Aorta (tissue), 5 donors: Measurements from ENCODE around the gene NR6A1. TPM values are rescaled to one million over a fixed set of nuclear protein-coding genes. Genes with fewer than 3 reads are reported as not detected.

Experiments used
- ATAC-seq: fragments of 200-7000 bp; cut with Tn5 transposase; one replicate; pipeline ENCODE4 v1.9.1; 2022; ENCODE audit warnings: moderate library complexity; ENCODE audit not compliant: low FRiP score
- DNase-seq, 2 donors: peaks; one replicate each; pipeline ENCODE4 v3.0.0-alpha.2; 2020
- H3K27ac ChIP-seq, 2 donors: one replicate each; pipeline ENCODE4 v1.5.1; 2013; ENCODE audit warnings: low read length in 2 of 2, mild to moderate bottlenecking in 2 of 2, moderate library complexity in 2 of 2, control low read depth in 1 of 2, inconsistent platforms in 1 of 2, low read depth in 1 of 2
- H3K27me3 ChIP-seq, 2 donors: one replicate each; pipeline ENCODE4 v1.6.1; 2013; ENCODE audit warnings: control low read depth in 1 of 2, low read length in 1 of 2, mild to moderate bottlenecking in 1 of 2, moderate library complexity in 1 of 2; ENCODE audit not compliant: insufficient read depth in 2 of 2, control insufficient read depth in 1 of 2
- H3K36me3 ChIP-seq, 2 donors: one replicate each; pipeline ENCODE4 v1.6.1; 2013; ENCODE audit warnings: control low read depth in 1 of 2, low read length in 1 of 2, mild to moderate bottlenecking in 1 of 2; ENCODE audit not compliant: insufficient read depth in 2 of 2, control insufficient read depth in 1 of 2
- H3K4me1 ChIP-seq, 2 donors: one replicate each; pipeline ENCODE4 v1.6.1; 2013; ENCODE audit warnings: low read length in 2 of 2, control low read depth in 1 of 2, mild to moderate bottlenecking in 1 of 2, moderate library complexity in 1 of 2; ENCODE audit not compliant: insufficient read depth in 2 of 2, control insufficient read depth in 1 of 2
- H3K4me3 ChIP-seq, 2 donors: one replicate each; pipeline ENCODE4 v1.5.1; 2013; ENCODE audit warnings: low read length in 2 of 2, control low read depth in 1 of 2, mild to moderate bottlenecking in 1 of 2
- H3K9me3 ChIP-seq: one replicate; pipeline ENCODE4 v1.6.1; 2013; ENCODE audit warnings: mild to moderate bottlenecking, low read length; ENCODE audit not compliant: control insufficient read depth
- WGBS, 2 donors: extraction: QIAGEN DNeasy Blood & Tissue Kit; methylation state at CpG; one replicate each; pipeline ENCODE4 v1.1.7; 2013; 5-methylcytosine and 5-hydroxymethylcytosine counted together
- intact Hi-C, 2 donors: fragments of 100-400 bp; cut with DNase I; formaldehyde crosslinking; loops; one replicate each; pipeline versions ENCODE4 v1.14.2 to v1.15.0; 2022
- polyA plus RNA-seq, 2 donors: library from polyadenylated mRNA; stranded (reverse); fragments of 200-250 nt; gene quantifications; one replicate each; pipeline ENCODE4 v1.2.3, GENCODE V29; 2013
- total RNA-seq, 2 donors: library from RNA; stranded (reverse); fragmentation: NEBNext Ultra II Directional; extraction: Animal tissue kit (Norgen Biotek cat#: 25700); gene quantifications; one replicate each; pipeline ENCODE4 v1.2.1, GENCODE V29; 2021
- donor health status: healthy with polysubstance abuse.
- donor health status: Bipolar disorder and iron deficiency.
- donor health status: DM: no; HTN: no; CAD: no.
- donor health status: DM: no; HTN: no; CAD: no.
- donor health status: DM: yes; HTN: yes; CAD: no.

NR6A1 gene
- total and polyA plus RNA-seq, 4 donors: 0.26 to 1.6 (median 0.46) TPM

GRCh38 chr9:124733964-124734740 lies 37.0 kb downstream of the NR6A1 start:
- intact Hi-C loops: no loop called here
- no peaks in the 10 kb centered on the region for H3K9me3 ChIP-seq
- H3K27me3 ChIP-seq: no peaks in the 10 kb centered on the region
- no peak overlapping the region for H3K4me3 ChIP-seq
- H3K36me3 ChIP-seq: no peaks in the 10 kb centered on the region
- WGBS, 2 donors: 85 to 87% methylated on average over 14 of the region's 14 CpGs
- no peaks in the 10 kb centered on the region for H3K4me1 ChIP-seq
- no peak overlapping the region for H3K27ac ChIP-seq
- DNase-seq (no peak), ATAC-seq (no peak)

GRCh38 chr9:124730772-124731171 lies 40.3 kb downstream of the NR6A1 start:
- no peak overlapping the region for H3K4me3 ChIP-seq
- intact Hi-C loops: no loop called here
- DNase-seq (no peak), ATAC-seq (no peak)
- H3K4me1 ChIP-seq: no peaks in the 10 kb centered on the region
- H3K9me3 ChIP-seq: no peaks in the 10 kb centered on the region
- no peak overlapping the region for H3K27ac ChIP-seq
- no peaks in the 10 kb centered on the region for H3K36me3 ChIP-seq
- WGBS, 2 donors: 95 to 100% methylated on average over 2 of the region's 2 CpGs
- no peaks in the 10 kb centered on the region for H3K27me3 ChIP-seq

DNA sequence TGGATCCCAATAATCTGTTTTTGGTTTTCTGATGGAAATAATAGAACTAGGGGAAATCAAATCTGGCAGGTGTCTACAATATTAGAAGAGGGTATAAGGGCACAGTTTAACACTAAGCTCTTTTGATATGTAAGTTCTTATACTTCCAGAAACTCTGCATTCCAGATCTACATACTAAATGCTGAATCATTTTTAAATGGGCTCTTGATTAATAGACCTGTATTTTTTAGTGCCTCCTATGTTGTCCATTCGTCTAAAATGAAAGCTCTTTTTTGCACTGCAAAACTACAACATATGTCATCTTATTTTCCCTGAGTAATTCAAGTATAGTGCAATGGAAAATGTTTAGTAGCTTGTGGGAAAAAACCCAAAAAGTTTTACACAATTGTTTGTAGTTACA lies 44.2 kb downstream of the NR6A1 start:
- Histone ChIP-seq H3K9me3 (no peaks in the 10 kb centered on the region), H3K36me3 (no peaks in the 10 kb centered on the region), H3K4me3 (no peak overlapping the region), H3K4me1 (no peaks in the 10 kb centered on the region), H3K27me3 (no peaks in the 10 kb centered on the region), H3K27ac (no peak overlapping the region)
- intact Hi-C loops: no loop called here
- ATAC-seq (no peak), DNase-seq (no peak)
- 50 to 58% methylated on average over 1 of the region's 1 CpG for WGBS, 2 donors

- H3K4me3 ChIP-seq: no peak overlapping the region
- no peaks in the 10 kb centered on the region for H3K36me3 ChIP-seq
- H3K4me1 ChIP-seq: no peaks in the 10 kb centered on the region
- no peaks in the 10 kb centered on the region for H3K27me3 ChIP-seq
- no peak for ATAC-seq
- H3K9me3 ChIP-seq: no peaks in the 10 kb centered on the region
- no peak overlapping the region for H3K27ac ChIP-seq
- DNase-seq: no peak
- intact Hi-C loops: no loop called here
- 85 to 89% methylated on average over 5 of the region's 5 CpGs for WGBS, 2 donors
Measured at GRCh38 chr9:124725068-124725452, 46.1 kb downstream of the NR6A1 start.

- Histone ChIP-seq H3K27ac (no peak overlapping the region), H3K27me3 (no peaks in the 10 kb centered on the region), H3K4me3 (no peak overlapping the region), H3K9me3 (no peaks in the 10 kb centered on the region), H3K36me3 (no peaks in the 10 kb centered on the region), H3K4me1 (no peaks in the 10 kb centered on the region)
- WGBS, 2 donors: 70 to 72% methylated on average over 3 of the region's 3 CpGs
- ATAC-seq (no peak), DNase-seq (no peak)
- intact Hi-C loops: no loop called here
Measured at GRCh38 chr9:124724415-124725067, 46.6 kb downstream of the NR6A1 start.

- DNase-seq (no peak), ATAC-seq (no peak)
- intact Hi-C loops: no loop called here
- Histone ChIP-seq H3K9me3 (no peaks in the 10 kb centered on the region), H3K4me3 (no peak overlapping the region), H3K27me3 (no peaks in the 10 kb centered on the region), H3K4me1 (no peaks in the 10 kb centered on the region), H3K36me3 (no peaks in the 10 kb centered on the region), H3K27ac (no peak overlapping the region)
- 78 to 84% methylated on average over 2 of the region's 2 CpGs for WGBS, 2 donors
Measured at GRCh38 chr9:124723352-124723751, 47.8 kb downstream of the NR6A1 start.

- Histone ChIP-seq H3K4me1 (no peaks in the 10 kb centered on the region), H3K4me3 (no peak overlapping the region), H3K9me3 (no peaks in the 10 kb centered on the region), H3K27me3 (no peaks in the 10 kb centered on the region), H3K27ac (no peak overlapping the region), H3K36me3 (no peaks in the 10 kb centered on the region)
- intact Hi-C loops: no loop called here
- DNase-seq (no peak), ATAC-seq (no peak)
- 82 to 83% methylated on average over 5 of the region's 5 CpGs for WGBS, 2 donors
Measured at GRCh38 chr9:124721109-124721906, 49.8 kb downstream of the NR6A1 start.

DNA sequence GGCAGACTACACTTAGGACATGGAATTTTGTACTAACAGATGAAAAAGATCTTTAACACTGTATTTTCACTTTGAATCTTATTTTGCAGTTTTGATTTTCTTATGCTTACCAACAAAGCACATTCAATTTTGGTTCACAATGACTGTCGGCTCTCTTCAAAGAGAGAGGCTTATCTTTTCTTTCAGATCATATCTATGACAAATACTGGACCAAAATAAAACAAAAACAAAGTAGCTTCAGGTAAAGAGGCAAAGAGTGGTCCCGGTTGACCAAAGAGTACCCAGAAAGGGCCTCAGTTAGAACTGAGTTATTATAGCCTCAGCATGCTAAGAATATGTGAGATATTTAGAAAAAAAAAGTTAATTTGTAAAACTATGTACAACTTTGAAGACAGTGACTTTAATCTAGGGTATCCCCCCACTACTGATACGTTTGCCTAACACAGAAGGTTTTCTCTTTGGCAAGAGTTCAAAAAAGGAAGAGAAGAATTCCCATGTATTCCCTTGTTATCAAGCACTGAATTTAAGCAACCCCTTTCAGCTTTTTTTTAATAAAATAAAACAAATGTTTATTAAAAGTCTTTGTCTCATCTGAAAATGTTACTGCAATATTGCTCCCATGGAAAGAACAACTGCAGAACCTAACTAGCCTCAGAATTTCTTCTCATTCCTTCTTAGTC lies 50.5 kb downstream of the NR6A1 start:
- intact Hi-C loops: no loop called here
- Histone ChIP-seq H3K27me3 (no peaks in the 10 kb centered on the region), H3K9me3 (no peaks in the 10 kb centered on the region), H3K4me1 (no peaks in the 10 kb centered on the region), H3K36me3 (no peaks in the 10 kb centered on the region), H3K4me3 (no peak overlapping the region), H3K27ac (no peak overlapping the region)
- 77 to 79% methylated on average over 3 of the region's 3 CpGs for WGBS, 2 donors
- DNase-seq (no peak), ATAC-seq (no peak)
